GM12878 (cell line): ENCODE data around the gene AP3M1. TPM values are rescaled to one million over a fixed set of nuclear protein-coding genes. Genes with fewer than 3 reads are reported as not detected.

ENCODE experiments used
- ATAC-seq: fragments of 200-7000 bp; cut with Tn5 transposase; 3 replicates; pipeline ENCODE4 v1.9.1; 2020; ENCODE audit warnings: mild to moderate bottlenecking, moderate library complexity
- BruUV-seq: library from RNA; stranded (reverse); fragments of 400-500 nt; replicated peaks from 2 replicates; lab custom pipeline; 2021; lab: Mats Ljungman, UMichigan
- CTCF ChIA-PET: fragments of 300-600 bp; sonication (Branson Sonifier 250); formaldehyde crosslinking; extraction: SDS; loops from one replicate; lab custom pipeline; 2021; ENCODE audit warnings: inconsistent platforms; lab: Yijun Ruan, JAX
- POLR2A ChIA-PET: fragments of 350-600 bp; formaldehyde crosslinking; extraction: SDS; loops from one replicate; lab custom pipeline; 2021; ENCODE audit warnings: inconsistent platforms; lab: Charles Lee
- RAD21 ChIA-PET: fragments of 300-600 bp; sonication (Branson Sonifier 250); formaldehyde crosslinking; loops from one replicate; lab custom pipeline; 2023; ENCODE audit warnings: antibody characterized with exemption; ENCODE audit not compliant: unreplicated experiment; lab: Charles Lee
- SMC1A ChIA-PET: fragments of 300-600 bp; sonication (Branson Sonifier 250); formaldehyde crosslinking; loops from one replicate; lab custom pipeline; 2023; ENCODE audit not compliant: unreplicated experiment, uncharacterized antibody; lab: Charles Lee
- DNase-seq: peaks from one replicate; pipeline ENCODE4 v3.0.0-alpha.2; 2011; ENCODE audit warnings: low read depth, low spot score
- FAIRE-seq: peaks from 3 replicates; lab custom pipeline; 2011; peaks lifted over from hg19 to GRCh38; lab: Jason Lieb, UNC
- H2AFZ ChIP-seq: 2 replicates; pipeline ENCODE4 v1.6.0; 2011; ENCODE audit warnings: low read depth, low read length, control low read depth; ENCODE audit not compliant: control insufficient read depth
- H3K27ac ChIP-seq: 2 replicates; pipeline ENCODE4 v1.5.1; 2011; ENCODE audit warnings: control low read depth; ENCODE audit not compliant: control insufficient read depth, insufficient read depth
- H3K27me3 ChIP-seq, 2 experiments: replicated peaks in 1 of 2; 2 replicates each; pipeline versions ENCODE4 v1.6.0 to v1.6.1; 2011; ENCODE audit warnings: low read length in 1 of 2; ENCODE audit not compliant: control insufficient read depth in 2 of 2, insufficient read depth in 2 of 2
- H3K36me3 ChIP-seq, 2 experiments: 2 replicates each; pipeline ENCODE4 v1.5.1; 2011; ENCODE audit warnings: low read length in 1 of 2; ENCODE audit not compliant: control insufficient read depth in 2 of 2, insufficient read depth in 2 of 2
- H3K4me1 ChIP-seq: 2 replicates; pipeline ENCODE4 v1.6.1; 2011; ENCODE audit warnings: mild to moderate bottlenecking, low read length, moderate library complexity, mixed read lengths; ENCODE audit not compliant: control insufficient read depth, insufficient read depth
- H3K4me2 ChIP-seq: 2 replicates; pipeline ENCODE4 v1.6.0; 2011; ENCODE audit warnings: control low read depth; ENCODE audit not compliant: control insufficient read depth, insufficient read depth
- H3K4me3 ChIP-seq: fragments of 200-600 bp; sonication (generic); 2 replicates; pipeline ENCODE4 v1.5.1; 2016
- H3K79me2 ChIP-seq: 2 replicates; pipeline ENCODE4 v1.6.0; 2011; ENCODE audit warnings: low read length; ENCODE audit not compliant: control insufficient read depth, insufficient read depth
- H3K9ac ChIP-seq: 2 replicates; pipeline ENCODE4 v1.8.0; 2011; ENCODE audit warnings: low read length, control low read depth, mixed read lengths; ENCODE audit not compliant: control insufficient read depth, insufficient read depth
- H3K9me3 ChIP-seq: replicated peaks from 3 replicates; pipeline ENCODE4 v1.5.1; 2011; ENCODE audit warnings: mild to moderate bottlenecking, low read length; ENCODE audit not compliant: control insufficient read depth, insufficient read depth
- H4K20me1 ChIP-seq: 2 replicates; pipeline ENCODE4 v1.6.0; 2011; ENCODE audit not compliant: control insufficient read depth, insufficient read depth
- EGR1 ChIP-seq, 2 experiments: IDR thresholded peaks; 1 replicate in 1 of 2; 2 replicates in 1 of 2; pipeline ENCODE4 v1.6.1; 2011 to 2012; ENCODE audit warnings: low read depth in 2 of 2, low read length in 2 of 2, borderline replicate concordance in 1 of 2, mild to moderate bottlenecking in 1 of 2, moderate library complexity in 1 of 2
- ELK1 ChIP-seq: IDR thresholded peaks from 2 replicates; pipeline ENCODE4 v1.6.1; 2012; ENCODE audit warnings: low read depth, low read length, improper control_type of control experiment
- HDAC6 ChIP-seq: fragments of 200-600 bp; sonication (generic); IDR thresholded peaks from one replicate; pipeline ENCODE4 v1.8.0; 2017; ENCODE audit warnings: antibody characterized with exemption; ENCODE audit not compliant: unreplicated experiment
- NFIC ChIP-seq: IDR thresholded peaks from 2 replicates; pipeline ENCODE4 v1.6.1; 2012; ENCODE audit warnings: low read depth, mild to moderate bottlenecking, inconsistent platforms, low read length, moderate library complexity
- NR2C1 ChIP-seq: fragments of 450-650 bp; IDR thresholded peaks from 2 replicates; pipeline ENCODE4 v1.6.1; 2017; ENCODE audit warnings: antibody characterized with exemption, mild to moderate bottlenecking, moderate library complexity
- NRF1 ChIP-seq: conservative IDR thresholded peaks from 2 replicates; pipeline ENCODE4 v1.6.1; 2011; ENCODE audit warnings: mild to moderate bottlenecking, low read depth, low read length, improper control_type of control experiment
- POU2F2 ChIP-seq: IDR thresholded peaks from 3 replicates; pipeline ENCODE4 v1.6.1; 2011; ENCODE audit warnings: low read depth, mild to moderate bottlenecking, low read length, borderline replicate concordance
- in situ Hi-C: fragments of 300-500 bp; cut with MboI; formaldehyde crosslinking; loops from 9 replicates; pipeline ENCODE4 v1.14.3; 2018; ENCODE audit warnings: mixed read lengths
- intact Hi-C: fragments of 100-400 bp; cut with micrococcal nuclease; formaldehyde crosslinking; loops from one replicate; pipeline ENCODE4 v1.14.2; 2022; ENCODE audit not compliant: unreplicated experiment
- polyA plus RNA-seq, 11 experiments: library from polyadenylated mRNA; depleted of rRNA in 4 of 11; unstranded in 6 of 11; stranded (reverse) in 5 of 11; fragments of >200 nt; fragmentation: Nextera tagmentation in 4 of 11; fragmentation: Illumina TruSeq in 1 of 11; extraction: Ambion mirVana in 4 of 11; extraction: Trizol in 1 of 11; gene quantifications; 1 replicate in 1 of 11; 2 replicates in 10 of 11; pipeline versions ENCODE4 v1.2.1 to v1.2.3, GENCODE V29; 2011 to 2016; ENCODE audit warnings: inconsistent platforms in 2 of 11, missing spikeins in 2 of 11, low read depth in 1 of 11
- total RNA-seq, 4 experiments: library from RNA; depleted of rRNA in 3 of 4; stranded (reverse); fragments of >200 nt in 3 of 4; fragmentation: Illumina TruSeq in 1 of 4; extraction: Trizol in 1 of 4; gene quantifications; 2 replicates each; pipeline versions ENCODE4 v1.2.1 to v1.2.3, GENCODE V29; 2013 to 2021

AP3M1 gene
- total and polyA plus RNA-seq, 10 of the 15 experiments (the other 5 are each of a cell fraction or from before 2014, with no cell fraction given): 22.1 to 83.4 (median 47.7) TPM

GRCh38 chr10:74187237-74187636 lies 36.6 kb upstream of the AP3M1 start (continued):
- TF ChIP-seq NFIC (no peak), POU2F2 (no peak), ELK1 (no peak), NR2C1 (no peak), HDAC6 (no peak)

- peaks cover 9% of the 10 kb centered on the region for H3K4me1 ChIP-seq
- ATAC-seq: no peak
- no peaks in the 10 kb centered on the region for H4K20me1 ChIP-seq
- no peaks in the 10 kb centered on the region for H3K36me3 ChIP-seq
- H3K4me3 ChIP-seq: no peak overlapping the region
- in situ Hi-C loops (no loop called here), intact Hi-C loops (no loop called here)
- no peak for TF ChIP-seq NRF1
- TF ChIP-seq EGR1 (IDR thresholded peaks at IDR 0.05; ENCODE audit: borderline replicate concordance in 1 of 2, low read depth in 2 of 2, low read length in 2 of 2): no peak
- ChIA-PET POLR2A (interaction anchor here (1.0 to 1.1 kb wide), 2 partner anchors 8 to 35 kb away, joined by 3 to 4 read pairs; no protein-coding TSS in a partner anchor), SMC1A (interaction anchor here (1.5 kb wide), 1 partner anchor 9 kb away, joined by 9 read pairs; no protein-coding TSS in a partner anchor), RAD21 (interaction anchor here (1.3 kb wide), 1 partner anchor 20 kb away, joined by 4 read pairs; no protein-coding TSS in a partner anchor), CTCF (interaction anchor here (1.0 kb wide), 1 partner anchor 24 kb away, joined by 3 read pairs; no protein-coding TSS in a partner anchor)
- no peaks in the 10 kb centered on the region for H3K9me3 ChIP-seq
- peaks cover 92% of the 10 kb centered on the region for H3K79me2 ChIP-seq
- H3K4me2 ChIP-seq: no peak overlapping the region
- DNase-seq: no peak
- no TSS peak for BruUV-seq
- no peak overlapping the region for H2AFZ ChIP-seq
- H3K27me3 ChIP-seq: no peaks in the 10 kb centered on the region
- no peak for FAIRE-seq
- no peak overlapping the region for H3K9ac ChIP-seq
- H3K27ac ChIP-seq: no peak overlapping the region
These were observed 36.0 kb upstream of the AP3M1 start for GRCh38 chr10:74186678-74187077.
